Choroid plexus epithelial cell (primary cell): Measurements from ENCODE around the gene PPIA.

Experiments used
- DNase-seq: peaks from one replicate; pipeline ENCODE4 v3.0.0-alpha.2; 2010; ENCODE audit warnings: low read depth
- H3K4me3 ChIP-seq: 2 replicates; pipeline ENCODE4 v1.5.1; 2011; ENCODE audit warnings: low read depth, mild to moderate bottlenecking, control low read depth, low read length, moderate library complexity
- CTCF ChIP-seq: conservative IDR thresholded peaks from 2 replicates; pipeline ENCODE4 v1.5.1; 2011; ENCODE audit warnings: low read depth, mild to moderate bottlenecking, control low read depth, inconsistent platforms, low read length, moderate library complexity

Gene PPIA

GRCh38 chr7:44787762-44788161 lies 8.7 kb upstream of the PPIA start:
- H3K4me3 ChIP-seq = no peak overlapping the region
- no peak for DNase-seq
- no peak for TF ChIP-seq CTCF

GRCh38 chr7:44789990-44790389 lies 6.5 kb upstream of the PPIA start:
- no peak for DNase-seq
- no peak overlapping the region for H3K4me3 ChIP-seq
- TF ChIP-seq CTCF = no peak

GRCh38 chr7:44791278-44792219 lies 4.9 kb upstream of the PPIA start:
- peak; percentile 80 for DNase-seq
- H3K4me3 ChIP-seq = no peak overlapping the region
- TF ChIP-seq CTCF = peak; percentile 52

- no peak for TF ChIP-seq CTCF
- no peak overlapping the region for H3K4me3 ChIP-seq
- DNase-seq = no peak
These were observed 2.6 kb upstream of the PPIA start for GRCh38 chr7:44793919-44794318.

- no peak overlapping the region for H3K4me3 ChIP-seq
- DNase-seq = no peak
- TF ChIP-seq CTCF = no peak
These were observed 2.1 kb upstream of the PPIA start for GRCh38 chr7:44794331-44794730.

- no peak for TF ChIP-seq CTCF
- H3K4me3 ChIP-seq = peak overlapping the region; percentile 94
- DNase-seq = peak; percentile 45
These were observed 412 bp upstream of the PPIA start for GRCh38 chr7:44796034-44796503.
